Measurements from ENCODE around the gene MAP4. TPM values are rescaled to one million over a fixed set of nuclear protein-coding genes. Genes with fewer than 3 reads are reported as not detected.

MAP4 gene
- total RNA-seq, 4 donors from 2014 or later, result 239 to 338 (median 284) TPM

DNA sequence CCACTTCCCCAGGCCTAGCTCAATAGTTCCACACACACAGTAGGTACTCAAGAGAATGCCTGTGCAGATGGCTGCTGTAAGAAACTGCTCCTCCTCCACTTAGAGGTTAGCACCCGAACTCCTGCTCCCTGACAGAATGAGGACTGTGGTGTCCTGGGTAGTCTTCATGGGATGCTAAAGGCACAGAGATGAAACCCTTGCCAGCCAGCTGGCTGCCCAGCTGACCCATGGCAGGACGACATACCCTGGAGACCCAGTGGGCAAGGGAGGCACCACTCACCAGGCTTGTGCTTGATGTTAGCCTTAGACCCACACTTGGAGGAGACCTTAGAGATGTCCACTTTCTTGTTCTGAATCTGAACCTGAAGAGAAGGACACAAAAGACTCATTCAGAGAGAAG, 159.1 kb downstream of the MAP4 start:
- no peak for TF ChIP-seq POLR2AphosphoS5 (IDR thresholded peaks at IDR 0.05)
- TF ChIP-seq CTCF (IDR thresholded peaks at IDR 0.05), result no peak
- TF ChIP-seq POLR2A (IDR thresholded peaks at IDR 0.05; ENCODE audit: low read depth), result no peak
- TF ChIP-seq EP300 (IDR thresholded peaks at IDR 0.05), result no peak
- DNase-seq (ENCODE audit: extremely low spot score), result no peak
- no peaks in the 10 kb centered on the region for H3K4me1 ChIP-seq
- H3K27ac ChIP-seq (replicated peaks in 1 of 4), result no peak overlapping the region
- intact Hi-C loops (cut with DNase I), result no loop called here
- H3K27me3 ChIP-seq, result no peaks in the 10 kb centered on the region
- H3K4me3 ChIP-seq, result no peak overlapping the region
- H3K9me3 ChIP-seq, result no peaks in the 10 kb centered on the region
- WGBS, result 88% methylated on average over 2 of the region's 2 CpGs
- peaks cover 55 to 96% (median 88%) of the 10 kb centered on the region in 4 donors for H3K36me3 ChIP-seq

DNA sequence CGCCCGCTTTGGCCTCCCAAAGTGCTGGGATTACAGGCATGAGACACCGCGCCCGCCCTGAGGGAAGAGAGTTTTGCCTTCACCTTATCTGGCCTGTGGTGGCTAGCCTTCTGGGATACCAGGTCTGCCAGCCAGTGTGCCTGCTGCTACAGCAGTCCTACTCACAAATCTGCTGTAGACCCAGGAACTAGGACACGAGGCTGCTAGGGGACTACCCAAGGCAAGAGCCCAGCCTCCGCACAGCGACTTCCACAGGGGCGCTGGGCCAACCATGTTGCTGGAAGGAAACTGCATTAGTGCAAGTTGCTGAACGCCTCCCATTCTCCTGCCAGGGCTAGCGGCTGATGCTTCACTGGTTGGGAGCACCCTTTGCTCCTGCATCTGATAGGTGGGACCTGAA, 159.5 kb downstream of the MAP4 start:
- no peaks in the 10 kb centered on the region for H3K27me3 ChIP-seq
- DNase-seq (ENCODE audit: extremely low spot score), result no peak
- H3K9me3 ChIP-seq, result no peaks in the 10 kb centered on the region
- WGBS, result 100% methylated on average over 2 of the region's 11 CpGs
- H3K4me3 ChIP-seq, result no peak overlapping the region
- TF ChIP-seq POLR2AphosphoS5 (IDR thresholded peaks at IDR 0.05), result no peak
- TF ChIP-seq CTCF (IDR thresholded peaks at IDR 0.05), result no peak
- TF ChIP-seq EP300 (IDR thresholded peaks at IDR 0.05), result no peak
- no peak for TF ChIP-seq POLR2A (IDR thresholded peaks at IDR 0.05; ENCODE audit: low read depth)
- H3K27ac ChIP-seq (replicated peaks in 1 of 4), result no peak overlapping the region
- intact Hi-C loops (cut with DNase I), result no loop called here
- peaks cover 55 to 99% (median 91%) of the 10 kb centered on the region in 4 donors for H3K36me3 ChIP-seq
- no peaks in the 10 kb centered on the region for H3K4me1 ChIP-seq

DNA sequence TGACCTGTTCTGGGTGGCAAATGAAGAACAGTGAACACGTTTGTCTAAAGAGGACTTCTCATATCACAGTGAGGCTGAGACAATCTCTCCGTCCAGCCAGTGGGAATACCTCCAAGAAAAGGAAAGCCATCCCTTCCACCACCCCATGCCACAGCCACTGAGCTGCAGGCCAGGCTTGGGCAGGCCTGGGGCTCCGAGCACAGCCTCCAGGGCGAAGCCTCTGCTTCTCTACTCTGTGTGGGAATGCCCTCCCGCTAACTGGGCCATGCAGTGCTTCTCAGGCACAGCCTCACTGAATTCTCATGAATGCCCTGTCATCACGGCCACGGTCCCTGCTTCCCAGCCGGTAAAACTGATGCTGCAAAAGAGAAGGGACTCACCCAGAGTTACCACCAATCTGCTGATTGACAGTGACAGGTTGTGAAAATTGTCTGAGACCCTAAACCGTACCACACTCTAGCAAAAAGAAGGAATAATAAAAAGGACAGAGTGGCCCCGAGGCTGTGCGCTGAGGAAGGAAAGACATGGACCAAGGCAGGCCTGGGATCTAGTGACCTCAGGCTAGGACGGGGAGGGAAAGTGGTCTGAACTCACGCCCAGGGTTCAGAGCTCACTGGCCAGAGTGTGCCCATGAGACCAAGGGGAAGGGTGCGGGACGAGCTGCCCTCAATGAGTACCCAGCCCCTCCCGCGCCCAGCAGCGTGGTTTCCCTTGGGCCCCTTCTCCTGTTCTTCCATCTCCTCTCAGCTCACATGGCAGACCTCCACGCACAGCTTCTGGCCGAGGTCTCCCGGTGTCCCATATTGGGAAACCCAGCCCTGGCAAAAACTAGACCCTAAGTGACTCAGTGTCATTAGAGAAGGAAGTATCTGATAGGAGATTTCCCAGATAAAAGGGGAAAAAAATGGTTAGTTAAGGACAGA, 160.5 kb downstream of the MAP4 start:
- Histone ChIP-seq H3K27me3 (no peaks in the 10 kb centered on the region), H3K9me3 (no peaks in the 10 kb centered on the region), H3K27ac (replicated peaks in 1 of 4) (no peak overlapping the region), H3K36me3 (peaks cover 55 to 99% (median 92%) of the 10 kb centered on the region in 4 donors), H3K4me1 (peaks cover 0 to 4% (median 0%) of the 10 kb centered on the region in 4 donors), H3K4me3 (no peak overlapping the region)
- no peak for DNase-seq (ENCODE audit: extremely low spot score)
- intact Hi-C loops (cut with DNase I), result no loop called here
- WGBS, result 87% methylated on average over 17 of the region's 21 CpGs
- TF ChIP-seq POLR2AphosphoS5 (IDR thresholded peaks at IDR 0.05) (no peak), POLR2A (IDR thresholded peaks at IDR 0.05; ENCODE audit: low read depth) (no peak), EP300 (IDR thresholded peaks at IDR 0.05) (no peak), CTCF (IDR thresholded peaks at IDR 0.05) (no peak)

DNA sequence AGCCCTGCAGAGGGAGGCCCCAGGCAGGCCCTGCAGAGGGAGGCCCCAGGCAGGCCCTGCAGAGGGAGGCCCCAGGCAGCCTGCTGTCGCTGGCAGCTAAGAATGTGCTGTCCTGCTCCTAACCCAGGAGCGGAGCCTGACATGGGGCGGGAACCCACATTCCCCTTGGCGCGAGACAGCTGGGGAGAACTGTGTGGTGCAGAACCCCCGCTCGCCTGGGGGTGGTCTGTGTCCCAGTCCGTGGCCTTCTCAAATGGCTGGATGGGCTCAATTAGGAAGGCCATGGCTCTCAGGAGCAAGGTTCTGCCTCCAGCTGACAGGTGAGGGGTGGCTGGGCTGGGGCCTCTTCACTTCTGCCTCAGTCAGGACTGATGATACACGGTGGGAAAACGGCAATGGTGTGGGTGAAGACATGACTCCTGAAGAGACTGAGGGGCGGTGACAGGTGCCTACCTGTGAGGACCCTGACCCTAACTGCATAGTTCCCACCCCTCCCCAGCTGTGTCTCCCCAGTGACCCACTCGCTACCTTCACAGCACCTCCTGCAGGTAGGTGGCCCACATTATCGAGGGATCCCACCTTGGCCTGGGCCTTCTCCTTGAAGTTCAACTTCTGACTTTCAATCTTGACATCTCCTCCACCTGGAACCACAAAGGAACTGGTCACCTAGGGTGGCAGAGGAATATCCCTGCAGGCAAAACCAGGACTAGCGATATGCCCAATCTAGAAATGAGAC, 161.3 kb downstream of the MAP4 start:
- no peak for TF ChIP-seq POLR2A (IDR thresholded peaks at IDR 0.05; ENCODE audit: low read depth)
- no peak for TF ChIP-seq CTCF (IDR thresholded peaks at IDR 0.05)
- TF ChIP-seq POLR2AphosphoS5 (IDR thresholded peaks at IDR 0.05), result no peak
- TF ChIP-seq EP300 (IDR thresholded peaks at IDR 0.05), result no peak
- 91% methylated on average over 11 of the region's 14 CpGs for WGBS

More for the DNA sequence above, 161.3 kb downstream of the MAP4 start:
- intact Hi-C loops (cut with DNase I), result no loop called here
- DNase-seq (ENCODE audit: extremely low spot score), result no peak
- Histone ChIP-seq H3K4me3 (no peak overlapping the region), H3K36me3 (peaks cover 55 to 100% (median 93%) of the 10 kb centered on the region in 4 donors), H3K9me3 (no peaks in the 10 kb centered on the region), H3K4me1 (peaks cover 0 to 8% (median 2%) of the 10 kb centered on the region in 4 donors), H3K27me3 (no peaks in the 10 kb centered on the region), H3K27ac (replicated peaks in 1 of 4) (no peak overlapping the region)

All from esophagus muscularis mucosa (tissue), 4 donors.